ENCODE data around the gene UVRAG. TPM values are rescaled to one million over a fixed set of nuclear protein-coding genes. Genes with fewer than 3 reads are reported as not detected.

UVRAG gene
- total RNA-seq, 1 experiment from 2014 or later: 13.0 TPM

DNA sequence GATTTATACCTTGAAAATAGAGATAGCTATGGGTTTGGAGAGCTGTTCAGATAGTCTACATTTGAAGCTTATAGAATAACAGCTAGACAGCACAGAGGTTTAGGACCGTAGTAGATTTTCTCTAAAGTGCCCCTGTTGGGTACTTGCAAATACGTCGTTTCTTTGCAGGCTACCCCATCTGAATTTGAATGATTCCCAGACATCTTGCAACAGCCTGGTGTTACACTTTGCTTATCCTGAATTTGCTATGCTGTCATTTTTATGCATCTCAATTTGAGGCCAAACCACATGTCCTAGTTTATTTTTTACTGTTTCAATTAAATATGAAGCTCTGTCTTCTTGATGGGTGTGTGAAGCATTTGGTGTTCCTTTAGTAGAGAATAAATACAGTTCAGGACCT lies 249.2 kb downstream of the UVRAG start:
- H3F3A ChIP-seq (ENCODE audit: low read length, unreplicated experiment): no peaks in the 10 kb centered on the region
- H3K27me3 ChIP-seq (ENCODE audit: low read length): no peaks in the 10 kb centered on the region
- no peaks in the 10 kb centered on the region for H3K4me1 ChIP-seq (ENCODE audit: insufficient read depth, low read length)
- no peak overlapping the region for H3K4me2 ChIP-seq (ENCODE audit: low read length)
- H3K9me3 ChIP-seq (ENCODE audit: low read length): no peaks in the 10 kb centered on the region
- H2AFZ ChIP-seq (ENCODE audit: low read length): no peak overlapping the region
- H3K9me2 ChIP-seq (replicated peaks; ENCODE audit: low read length): no peaks in the 10 kb centered on the region
- no peaks in the 10 kb centered on the region for H4K20me1 ChIP-seq (ENCODE audit: low read length)
- no peak overlapping the region for H3K9ac ChIP-seq (ENCODE audit: low read length)
- H3K27ac ChIP-seq (ENCODE audit: low read length): no peak overlapping the region
- H3K36me3 ChIP-seq (ENCODE audit: low read depth, low read length): peaks cover 3% of the 10 kb centered on the region
- BruUV-seq (replicated peaks): no TSS peak
- intact Hi-C loops (cut with micrococcal nuclease): no loop called here
- TF ChIP-seq EZH2phosphoT487 (IDR thresholded peaks at IDR 0.05; ENCODE audit: borderline replicate concordance, low read length) (no peak), EZH2 (IDR thresholded peaks at IDR 0.05; ENCODE audit: low read length, unreplicated experiment) (no peak)
- TF ChIP-seq, protein P1, sequence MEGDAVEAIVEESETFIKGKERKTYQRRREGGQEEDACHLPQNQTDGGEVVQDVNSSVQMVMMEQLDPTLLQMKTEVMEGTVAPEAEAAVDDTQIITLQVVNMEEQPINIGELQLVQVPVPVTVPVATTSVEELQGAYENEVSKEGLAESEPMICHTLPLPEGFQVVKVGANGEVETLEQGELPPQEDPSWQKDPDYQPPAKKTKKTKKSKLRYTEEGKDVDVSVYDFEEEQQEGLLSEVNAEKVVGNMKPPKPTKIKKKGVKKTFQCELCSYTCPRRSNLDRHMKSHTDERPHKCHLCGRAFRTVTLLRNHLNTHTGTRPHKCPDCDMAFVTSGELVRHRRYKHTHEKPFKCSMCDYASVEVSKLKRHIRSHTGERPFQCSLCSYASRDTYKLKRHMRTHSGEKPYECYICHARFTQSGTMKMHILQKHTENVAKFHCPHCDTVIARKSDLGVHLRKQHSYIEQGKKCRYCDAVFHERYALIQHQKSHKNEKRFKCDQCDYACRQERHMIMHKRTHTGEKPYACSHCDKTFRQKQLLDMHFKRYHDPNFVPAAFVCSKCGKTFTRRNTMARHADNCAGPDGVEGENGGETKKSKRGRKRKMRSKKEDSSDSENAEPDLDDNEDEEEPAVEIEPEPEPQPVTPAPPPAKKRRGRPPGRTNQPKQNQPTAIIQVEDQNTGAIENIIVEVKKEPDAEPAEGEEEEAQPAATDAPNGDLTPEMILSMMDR (conservative IDR thresholded peaks at IDR 0.05; ENCODE audit: low read depth, low read length): no peak
- ChIA-PET POLR2A (ENCODE audit: unreplicated experiment) (no interaction called here), CTCF (no interaction called here)
- H3K79me2 ChIP-seq (ENCODE audit: low read length): no peaks in the 10 kb centered on the region
- no peak for ATAC-seq
- DNase-seq: no peak
- H3K4me3 ChIP-seq (ENCODE audit: low read length): no peak overlapping the region

DNA sequence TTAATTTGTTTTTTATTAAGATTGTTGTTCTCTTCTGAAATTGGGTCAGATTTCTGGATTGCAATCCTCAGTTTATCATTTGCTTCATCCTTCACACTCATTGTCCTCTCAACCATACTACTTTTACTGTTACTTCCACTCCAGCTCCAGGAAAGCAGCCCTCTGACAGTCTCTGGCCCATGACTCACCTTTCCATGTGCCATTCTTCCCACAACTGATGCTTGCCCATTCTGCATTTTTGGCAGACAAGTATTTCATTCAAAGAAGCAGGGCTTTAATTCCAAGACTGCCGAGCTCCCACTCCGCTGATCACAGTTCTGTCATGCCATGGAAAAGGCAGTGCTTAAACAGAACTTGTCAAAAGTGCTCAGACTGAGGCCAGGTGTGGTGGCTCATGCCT lies 252.1 kb downstream of the UVRAG start:
- Histone ChIP-seq H4K20me1 (ENCODE audit: low read length) (no peaks in the 10 kb centered on the region), H3K4me1 (ENCODE audit: insufficient read depth, low read length) (no peaks in the 10 kb centered on the region), H3K27ac (ENCODE audit: low read length) (no peak overlapping the region), H3F3A (ENCODE audit: low read length, unreplicated experiment) (no peaks in the 10 kb centered on the region), H2AFZ (ENCODE audit: low read length) (no peak overlapping the region), H3K4me3 (ENCODE audit: low read length) (no peak overlapping the region), H3K79me2 (ENCODE audit: low read length) (no peaks in the 10 kb centered on the region), H3K36me3 (ENCODE audit: low read depth, low read length) (peaks cover 3% of the 10 kb centered on the region), H3K9me3 (ENCODE audit: low read length) (no peaks in the 10 kb centered on the region), H3K9me2 (replicated peaks; ENCODE audit: low read length) (no peaks in the 10 kb centered on the region), H3K27me3 (ENCODE audit: low read length) (no peaks in the 10 kb centered on the region), H3K4me2 (ENCODE audit: low read length) (no peak overlapping the region), H3K9ac (ENCODE audit: low read length) (no peak overlapping the region)
- ChIA-PET CTCF (no interaction called here), POLR2A (ENCODE audit: unreplicated experiment) (interaction anchor here (0.8 kb wide), 1 partner anchor 34 kb away, joined by 4 read pairs; no protein-coding TSS in a partner anchor)
- BruUV-seq (replicated peaks): no TSS peak
- intact Hi-C loops (cut with micrococcal nuclease): no loop called here
- TF ChIP-seq, protein P1 (conservative IDR thresholded peaks at IDR 0.05; ENCODE audit: low read depth, low read length): no peak
- TF ChIP-seq EZH2phosphoT487 (IDR thresholded peaks at IDR 0.05; ENCODE audit: borderline replicate concordance, low read length) (no peak), EZH2 (IDR thresholded peaks at IDR 0.05; ENCODE audit: low read length, unreplicated experiment) (no peak)
- no peak for ATAC-seq
- no peak for DNase-seq

DNA sequence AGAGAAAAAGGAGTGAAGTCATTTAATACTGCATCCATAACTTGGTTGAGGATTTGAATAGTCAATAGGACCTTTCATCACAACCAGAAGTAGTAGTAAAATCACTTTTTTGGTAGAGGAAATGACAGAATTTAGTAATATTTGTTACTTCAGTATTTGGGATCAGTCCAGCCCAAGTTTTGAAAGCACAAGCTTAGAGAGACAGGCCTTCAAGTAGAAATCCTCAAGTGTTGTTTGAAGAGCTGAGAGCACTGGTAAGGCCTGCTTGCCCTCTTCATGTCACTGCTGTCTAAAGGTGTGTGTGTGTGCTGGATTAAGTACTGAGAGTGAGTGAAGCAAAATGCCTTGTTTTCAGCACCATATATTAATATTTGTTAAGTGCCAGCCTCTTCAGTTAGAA lies 254.0 kb downstream of the UVRAG start:
- Histone ChIP-seq H3K9me3 (ENCODE audit: low read length) (no peaks in the 10 kb centered on the region), H3K4me2 (ENCODE audit: low read length) (no peak overlapping the region), H3F3A (ENCODE audit: low read length, unreplicated experiment) (no peaks in the 10 kb centered on the region), H3K9me2 (replicated peaks; ENCODE audit: low read length) (no peaks in the 10 kb centered on the region), H3K27me3 (ENCODE audit: low read length) (no peaks in the 10 kb centered on the region), H3K4me3 (ENCODE audit: low read length) (no peak overlapping the region), H3K79me2 (ENCODE audit: low read length) (no peaks in the 10 kb centered on the region), H3K4me1 (ENCODE audit: insufficient read depth, low read length) (peaks cover under 1% of the 10 kb centered on the region; the same call in 1 of the 2 replicates), H3K27ac (ENCODE audit: low read length) (no peak overlapping the region), H3K9ac (ENCODE audit: low read length) (no peak overlapping the region), H3K36me3 (ENCODE audit: low read depth, low read length) (peaks cover 3% of the 10 kb centered on the region), H2AFZ (ENCODE audit: low read length) (no peak overlapping the region), H4K20me1 (ENCODE audit: low read length) (no peaks in the 10 kb centered on the region)
- TF ChIP-seq EZH2 (IDR thresholded peaks at IDR 0.05; ENCODE audit: low read length, unreplicated experiment) (no peak), EZH2phosphoT487 (IDR thresholded peaks at IDR 0.05; ENCODE audit: borderline replicate concordance, low read length) (no peak)
- TF ChIP-seq, protein P1 (conservative IDR thresholded peaks at IDR 0.05; ENCODE audit: low read depth, low read length): no peak
- DNase-seq (no peak), ATAC-seq (no peak)
- no TSS peak for BruUV-seq (replicated peaks)
- ChIA-PET POLR2A (ENCODE audit: unreplicated experiment) (no interaction called here), CTCF (no interaction called here)
- intact Hi-C loops (cut with micrococcal nuclease): no loop called here

Data from PC-3 (cell line).